Hepatocyte (in vitro differentiated cells): ENCODE data around the gene ZBTB7B. TPM values are rescaled to one million over a fixed set of nuclear protein-coding genes. Genes with fewer than 3 reads are reported as not detected.

Experiments used
- DNase-seq: peaks from one replicate; pipeline ENCODE4 v3.0.0-alpha.2; 2016; ENCODE audit warnings: low spot score
- H2AFZ ChIP-seq: fragments of 200-600 bp; sonication (generic); 2 replicates; pipeline ENCODE4 v1.6.0; 2016; ENCODE audit warnings: antibody characterized with exemption, mild to moderate bottlenecking
- H3K27ac ChIP-seq: fragments of 200-600 bp; sonication (generic); 2 replicates; pipeline ENCODE4 v1.5.1; 2016; ENCODE audit warnings: mild to moderate bottlenecking
- H3K27me3 ChIP-seq: fragments of 200-600 bp; sonication (generic); 2 replicates; pipeline ENCODE4 v1.6.1; 2016
- H3K36me3 ChIP-seq: fragments of 200-600 bp; sonication (generic); replicated peaks from 2 replicates; pipeline ENCODE4 v1.5.1; 2016; ENCODE audit warnings: low read depth; ENCODE audit not compliant: insufficient read depth
- H3K4me1 ChIP-seq: fragments of 200-600 bp; sonication (generic); 2 replicates; pipeline ENCODE4 v1.5.1; 2016; ENCODE audit warnings: mild to moderate bottlenecking, moderate library complexity; ENCODE audit not compliant: insufficient read depth
- H3K4me2 ChIP-seq: fragments of 200-600 bp; sonication (generic); 2 replicates; pipeline ENCODE4 v1.6.0; 2016
- H3K4me3 ChIP-seq: fragments of 200-600 bp; sonication (generic); 2 replicates; pipeline ENCODE4 v1.5.1; 2016; ENCODE audit warnings: mild to moderate bottlenecking
- H3K79me2 ChIP-seq: fragments of 200-600 bp; sonication (generic); 2 replicates; pipeline ENCODE4 v1.6.0; 2017; ENCODE audit warnings: mild to moderate bottlenecking
- H3K9me2 ChIP-seq: fragments of 200-600 bp; sonication (generic); replicated peaks from 2 replicates; pipeline ENCODE4 v1.6.0; 2017; ENCODE audit warnings: mild to moderate bottlenecking; ENCODE audit not compliant: insufficient read depth
- H3K9me3 ChIP-seq: fragments of 200-600 bp; sonication (generic); 2 replicates; pipeline ENCODE4 v1.5.1; 2016; ENCODE audit warnings: low read depth, mild to moderate bottlenecking
- H4K20me1 ChIP-seq: fragments of 200-600 bp; sonication (generic); 2 replicates; pipeline ENCODE4 v1.6.0; 2016; ENCODE audit warnings: mild to moderate bottlenecking; ENCODE audit not compliant: insufficient read depth, poor library complexity, severe bottlenecking
- EZH2 ChIP-seq: fragments of 200-600 bp; sonication (generic); IDR thresholded peaks from 2 replicates; pipeline ENCODE4 v1.6.1; 2016; ENCODE audit warnings: antibody characterized with exemption, mild to moderate bottlenecking, borderline replicate concordance
- EZH2phosphoT487 ChIP-seq: fragments of 200-600 bp; sonication (generic); IDR thresholded peaks from one replicate; pipeline ENCODE4 v1.6.1; 2018; ENCODE audit warnings: antibody characterized with exemption, mild to moderate bottlenecking, low read depth, moderate library complexity; ENCODE audit not compliant: unreplicated experiment, severe bottlenecking
- WGBS: methylation state at CpG from one replicate; pipeline ENCODE4 v1.1.6; 2016; ENCODE audit warnings: low lambda C conversion rate; ENCODE audit errors: missing lambda C conversion rate; 5-methylcytosine and 5-hydroxymethylcytosine counted together
- polyA plus RNA-seq: library from polyadenylated mRNA; unstranded; fragments of >200 nt; fragmentation: Nextera tagmentation; extraction: Ambion mirVana; gene quantifications from 2 replicates; pipeline ENCODE4 v1.2.1, GENCODE V29; 2016
- total RNA-seq: library from RNA; depleted of rRNA; stranded (reverse); fragments of >200 nt; gene quantifications from 2 replicates; pipeline ENCODE4 v1.2.3, GENCODE V29; 2014
- TF ChIP-seq, protein P1 (sequence below): fragments of 200-600 bp; sonication (generic); IDR thresholded peaks from 2 replicates; pipeline ENCODE4 v1.5.1; 2016; ENCODE audit warnings: antibody characterized with exemption, mild to moderate bottlenecking; ENCODE audit not compliant: poor library complexity

The ZBTB7B gene
- total RNA-seq (27.3 and 29.2 TPM in 2 replicates), polyA plus RNA-seq (13.3 and 13.5 TPM in 2 replicates)

DNA sequence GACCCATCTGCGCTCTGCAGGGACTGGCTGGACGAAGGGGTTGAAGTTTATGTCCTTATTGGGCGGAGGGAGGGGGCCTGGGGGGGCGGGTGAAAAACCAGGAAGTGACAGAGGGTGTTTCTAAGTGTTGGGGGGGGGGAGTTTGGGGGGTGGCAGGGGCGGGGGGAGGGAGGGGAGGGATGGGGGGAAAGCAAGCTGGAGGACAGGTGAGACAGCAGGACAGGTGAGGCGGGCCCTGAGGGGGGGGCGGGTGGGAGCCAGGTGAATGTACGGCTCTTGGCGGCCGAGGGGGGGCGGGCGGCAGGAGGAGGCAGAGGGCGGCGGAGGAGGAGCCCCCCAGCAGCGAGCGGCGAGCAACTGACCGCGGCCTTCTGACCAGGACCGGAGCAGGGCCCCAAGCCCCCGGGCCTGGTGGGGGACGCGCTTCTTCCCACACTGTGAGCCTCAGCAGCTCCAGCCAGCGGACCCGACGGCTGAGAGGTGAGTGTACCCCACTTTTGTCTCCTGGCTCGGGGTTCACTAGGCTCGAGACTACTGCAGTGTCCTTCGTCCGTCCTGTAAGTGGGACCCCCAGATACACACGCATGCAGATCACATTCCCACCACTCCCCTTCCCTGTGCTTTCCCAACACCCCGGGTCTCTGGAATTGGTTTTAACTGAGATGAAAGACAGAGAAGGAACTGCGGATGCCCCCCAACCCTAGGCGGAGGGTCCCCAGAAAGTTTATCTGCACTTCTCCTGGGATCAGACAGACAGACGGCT is at the start of gene ZBTB7B:
Gene ZBTB7B, plus strand, starts transcription at position 339 of the 763 bp plus-strand sequence. CDS start 11,859 bp downstream, outside the sequence.
- Histone ChIP-seq H3K27ac (peak within 1 kb of the TSS; percentile 98), H3K9me3 (no peaks in the 10 kb centered on the region), H4K20me1 (peaks cover 10% of the 10 kb centered on the region), H3K9me2 (no peaks in the 10 kb centered on the region), H3K4me1 (peaks cover 17% of the 10 kb centered on the region), H3K79me2 (peaks cover 53% of the 10 kb centered on the region), H3K36me3 (no peaks in the 10 kb centered on the region), H2AFZ (peak within 1 kb of the TSS; percentile 51), H3K27me3 (no peaks in the 10 kb centered on the region), H3K4me3 (peak within 1 kb of the TSS; percentile 94), H3K4me2 (peak within 1 kb of the TSS; percentile 95)
- TF ChIP-seq, protein P1, sequence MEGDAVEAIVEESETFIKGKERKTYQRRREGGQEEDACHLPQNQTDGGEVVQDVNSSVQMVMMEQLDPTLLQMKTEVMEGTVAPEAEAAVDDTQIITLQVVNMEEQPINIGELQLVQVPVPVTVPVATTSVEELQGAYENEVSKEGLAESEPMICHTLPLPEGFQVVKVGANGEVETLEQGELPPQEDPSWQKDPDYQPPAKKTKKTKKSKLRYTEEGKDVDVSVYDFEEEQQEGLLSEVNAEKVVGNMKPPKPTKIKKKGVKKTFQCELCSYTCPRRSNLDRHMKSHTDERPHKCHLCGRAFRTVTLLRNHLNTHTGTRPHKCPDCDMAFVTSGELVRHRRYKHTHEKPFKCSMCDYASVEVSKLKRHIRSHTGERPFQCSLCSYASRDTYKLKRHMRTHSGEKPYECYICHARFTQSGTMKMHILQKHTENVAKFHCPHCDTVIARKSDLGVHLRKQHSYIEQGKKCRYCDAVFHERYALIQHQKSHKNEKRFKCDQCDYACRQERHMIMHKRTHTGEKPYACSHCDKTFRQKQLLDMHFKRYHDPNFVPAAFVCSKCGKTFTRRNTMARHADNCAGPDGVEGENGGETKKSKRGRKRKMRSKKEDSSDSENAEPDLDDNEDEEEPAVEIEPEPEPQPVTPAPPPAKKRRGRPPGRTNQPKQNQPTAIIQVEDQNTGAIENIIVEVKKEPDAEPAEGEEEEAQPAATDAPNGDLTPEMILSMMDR = no peak
- TF ChIP-seq EZH2phosphoT487 = no peak
- TF ChIP-seq EZH2 = no peak
- 2% methylated on average over 13 of the region's 35 CpGs for WGBS
- peak; percentile 77 for DNase-seq

DNA sequence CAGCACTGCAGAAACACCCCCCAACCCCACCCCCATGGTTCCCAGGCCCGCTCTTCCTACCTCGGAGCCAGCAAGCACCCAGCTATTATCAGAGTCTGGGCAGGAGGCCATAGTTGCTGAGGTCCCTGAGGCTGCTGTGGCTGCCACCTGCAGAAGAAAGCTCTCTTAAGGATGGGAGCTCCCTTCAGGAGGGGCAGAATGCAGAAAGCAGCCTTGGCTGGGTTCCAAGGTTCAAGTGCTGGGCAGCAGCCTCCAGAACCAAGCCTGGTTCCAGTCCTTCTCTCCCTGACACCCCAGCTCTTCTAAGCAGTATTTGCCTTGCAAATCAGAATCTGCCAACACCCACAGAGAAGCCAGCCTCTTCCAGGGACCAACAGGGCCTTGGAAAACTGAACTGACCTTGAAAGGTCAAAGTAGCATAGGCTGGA is 49.0 kb upstream of the ZBTB7B start:
- Histone ChIP-seq H3K4me3 (no peak overlapping the region), H3K27me3 (no peaks in the 10 kb centered on the region), H3K4me1 (peaks cover 29% of the 10 kb centered on the region), H3K36me3 (no peaks in the 10 kb centered on the region), H4K20me1 (no peaks in the 10 kb centered on the region), H2AFZ (no peak overlapping the region), H3K27ac (no peak overlapping the region), H3K9me3 (no peaks in the 10 kb centered on the region), H3K79me2 (peaks cover 34% of the 10 kb centered on the region), H3K9me2 (no peaks in the 10 kb centered on the region), H3K4me2 (peak overlapping the region; percentile 77)
- 88% methylated on average over 2 of the region's 2 CpGs for WGBS
- TF ChIP-seq, protein P1 = no peak
- TF ChIP-seq EZH2phosphoT487 (no peak), EZH2 (no peak)
- DNase-seq = no peak

DNA sequence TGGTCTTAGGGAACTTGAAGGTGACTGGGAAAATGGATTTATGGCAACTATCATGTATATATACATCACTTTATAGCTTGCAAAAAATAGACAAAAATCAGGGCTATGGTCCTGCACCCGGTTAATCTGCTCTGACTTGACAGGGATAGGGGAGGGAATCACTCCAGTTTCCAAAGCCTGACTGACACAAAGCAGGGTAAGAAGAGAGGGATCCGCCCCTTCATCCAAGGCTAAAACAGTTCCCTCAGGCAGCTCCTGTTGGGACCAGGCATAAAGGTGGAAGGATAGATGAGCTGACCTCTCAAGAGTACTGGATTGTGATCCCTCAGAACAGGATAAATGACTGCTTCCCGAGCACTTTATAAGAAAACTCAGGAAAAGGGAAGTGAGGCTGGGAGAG is 48.1 kb upstream of the ZBTB7B start:
- Histone ChIP-seq H2AFZ (no peak overlapping the region), H3K36me3 (no peaks in the 10 kb centered on the region), H3K4me2 (peak overlapping the region; percentile 77), H3K4me3 (no peak overlapping the region), H3K9me2 (no peaks in the 10 kb centered on the region), H3K27me3 (no peaks in the 10 kb centered on the region), H4K20me1 (no peaks in the 10 kb centered on the region), H3K27ac (peak overlapping the region; percentile 74), H3K79me2 (peaks cover 43% of the 10 kb centered on the region), H3K9me3 (no peaks in the 10 kb centered on the region), H3K4me1 (peaks cover 29% of the 10 kb centered on the region)
- TF ChIP-seq EZH2 (no peak), EZH2phosphoT487 (no peak)
- TF ChIP-seq, protein P1 = no peak
- no peak for DNase-seq
- 62% methylated on average over 3 of the region's 3 CpGs for WGBS
